IPS-18c (cell line): Measurements from ENCODE around the gene COLQ.

Experiments used
- H3K4me3 ChIP-seq: 2 replicates; pipeline ENCODE4 v1.7.0; 2013; ENCODE audit warnings: low read depth, mild to moderate bottlenecking, low read length, moderate library complexity; ENCODE audit not compliant: insufficient read depth
- H3K9me3 ChIP-seq: one replicate; pipeline ENCODE4 v1.6.1; 2013; ENCODE audit warnings: mild to moderate bottlenecking, low read length, moderate library complexity; ENCODE audit not compliant: control insufficient read depth, insufficient read depth

Gene COLQ

DNA sequence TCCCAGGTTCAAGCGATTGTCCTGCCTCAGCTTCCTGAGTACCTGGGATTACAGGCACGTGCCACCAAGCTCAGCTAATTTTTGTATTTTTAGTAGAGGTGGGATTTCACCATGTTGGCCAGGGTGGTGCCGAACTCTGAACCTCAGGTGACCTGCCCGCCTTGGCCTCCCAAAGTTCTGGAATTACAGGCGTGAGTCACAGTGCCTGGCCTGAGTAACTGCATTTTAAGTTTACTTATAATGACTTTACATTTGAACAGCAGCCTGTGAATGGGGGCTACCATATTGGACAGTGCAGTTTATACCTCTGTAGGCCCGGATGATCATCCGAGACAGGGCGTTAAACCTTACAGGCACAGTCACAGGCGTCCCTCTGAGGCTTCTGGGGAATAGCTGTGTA is 69.3 kb downstream of the COLQ start:
- no peak overlapping the region for H3K4me3 ChIP-seq
- no peaks in the 10 kb centered on the region for H3K9me3 ChIP-seq

DNA sequence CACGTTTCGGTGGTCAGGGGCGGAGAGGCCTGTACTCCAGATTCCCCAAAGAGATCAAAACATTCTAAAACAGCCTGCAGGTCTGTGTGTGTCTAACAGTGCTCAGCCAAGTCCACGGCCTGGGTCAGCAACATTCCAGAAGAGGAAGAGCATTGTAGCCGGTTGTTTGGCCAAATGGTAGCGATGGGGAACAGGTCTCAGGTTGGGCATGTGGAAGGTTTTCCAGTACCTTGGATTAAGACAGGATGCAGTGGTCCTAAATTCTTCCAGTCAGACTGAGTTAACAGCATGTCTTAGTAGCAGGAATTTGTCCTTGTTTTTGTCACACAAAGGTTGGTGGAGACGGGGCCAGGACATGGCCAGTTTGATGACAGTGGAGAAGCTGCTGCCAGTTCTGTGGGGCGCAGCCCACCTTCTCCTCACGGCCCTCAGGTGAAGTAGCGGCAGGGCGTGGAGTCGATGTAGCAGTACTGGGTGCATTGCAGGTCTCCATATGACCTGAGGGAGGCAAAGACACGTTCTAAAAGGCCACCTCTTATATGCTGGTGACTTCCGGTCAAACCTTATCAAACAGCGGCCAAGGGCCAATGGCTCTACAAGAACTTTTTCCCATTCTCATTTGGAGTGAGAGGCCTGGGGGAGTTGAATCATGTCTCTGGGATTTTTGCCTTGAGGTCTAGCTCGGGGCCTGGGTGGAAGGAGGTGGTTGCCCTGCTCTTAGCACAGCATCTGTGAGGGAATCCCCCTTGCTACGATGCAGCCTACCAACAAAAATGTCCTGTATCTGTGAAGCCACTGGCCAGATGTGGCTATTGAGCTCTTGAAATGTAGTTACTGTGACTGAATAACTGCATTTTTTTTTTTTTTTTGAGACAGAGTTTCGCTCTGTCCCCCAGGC is 70.0 kb downstream of the COLQ start:
- Histone ChIP-seq H3K9me3 (no peaks in the 10 kb centered on the region), H3K4me3 (no peak overlapping the region)

DNA sequence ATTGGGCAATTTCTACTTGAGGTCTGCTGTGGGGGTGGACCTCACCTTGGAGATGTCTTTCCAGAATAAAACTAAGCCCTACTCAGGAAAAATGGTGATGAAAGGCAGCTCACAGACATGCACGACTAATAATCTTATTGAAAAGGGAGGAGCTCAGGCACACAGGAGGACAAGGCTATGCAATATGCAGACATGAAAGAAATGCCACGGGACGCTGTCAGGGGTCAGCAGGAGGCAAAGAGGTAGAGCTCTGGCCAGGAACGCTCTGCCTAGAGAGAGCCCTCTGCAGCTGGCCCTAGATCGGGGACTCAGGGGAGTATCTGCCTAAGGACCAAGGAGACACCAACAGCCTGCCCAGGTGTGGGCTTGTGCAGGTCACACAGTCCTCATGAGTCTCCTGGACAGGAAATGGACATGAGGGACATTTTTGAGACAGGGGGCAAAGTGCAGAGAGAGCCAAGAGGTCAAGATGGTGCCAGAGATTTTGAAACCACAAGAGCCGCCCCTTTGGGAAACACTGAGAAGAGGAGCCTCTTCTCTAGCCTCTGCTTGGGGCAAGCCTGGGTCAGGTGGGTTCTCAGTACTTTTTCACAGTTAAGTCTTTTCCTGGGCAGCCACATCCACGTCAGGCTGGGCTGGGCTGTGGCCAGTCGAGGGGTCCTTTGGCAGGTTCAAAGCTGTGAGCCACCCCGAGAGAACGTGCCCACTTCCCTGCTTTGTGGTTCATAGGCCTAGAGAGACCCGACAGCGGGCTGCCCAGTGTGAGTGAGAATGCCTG is 70.9 kb downstream of the COLQ start:
- no peaks in the 10 kb centered on the region for H3K9me3 ChIP-seq
- no peak overlapping the region for H3K4me3 ChIP-seq

DNA sequence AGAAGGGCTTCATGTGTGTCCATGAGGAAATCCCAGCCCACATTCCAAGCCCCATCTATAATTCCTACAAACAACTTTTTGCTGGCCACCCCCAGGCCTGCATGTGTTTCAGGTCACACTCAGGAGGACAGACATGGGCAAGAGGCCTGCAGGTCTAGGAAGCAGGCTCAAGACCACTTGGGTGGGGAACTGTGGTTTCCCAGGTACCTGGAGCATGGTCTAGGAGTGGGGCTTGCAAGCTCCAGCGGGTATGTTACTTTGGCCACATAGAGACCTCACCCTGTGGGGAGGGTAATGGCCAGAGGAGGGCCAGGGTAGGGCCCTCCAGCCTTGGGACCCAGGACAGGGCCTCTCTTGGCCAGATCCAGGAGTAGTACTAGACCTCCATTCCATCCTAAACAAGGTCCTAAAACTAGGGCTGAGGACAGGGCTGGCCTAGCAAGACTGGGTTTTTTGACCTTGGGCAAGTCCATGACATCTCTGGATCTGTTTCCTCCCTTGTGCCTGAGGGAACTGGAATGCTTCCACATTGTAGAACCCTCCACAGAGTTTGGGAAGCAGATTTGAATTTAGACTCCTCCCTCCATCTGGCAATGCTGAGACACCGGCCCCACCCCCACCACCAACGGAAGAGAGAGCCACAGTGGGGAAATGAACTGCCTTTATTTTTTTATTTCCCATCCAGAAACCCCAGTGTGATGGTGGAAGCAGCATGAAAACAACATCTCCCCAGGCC is 71.8 kb downstream of the COLQ start:
- Histone ChIP-seq H3K9me3 (no peaks in the 10 kb centered on the region), H3K4me3 (no peak overlapping the region)

DNA sequence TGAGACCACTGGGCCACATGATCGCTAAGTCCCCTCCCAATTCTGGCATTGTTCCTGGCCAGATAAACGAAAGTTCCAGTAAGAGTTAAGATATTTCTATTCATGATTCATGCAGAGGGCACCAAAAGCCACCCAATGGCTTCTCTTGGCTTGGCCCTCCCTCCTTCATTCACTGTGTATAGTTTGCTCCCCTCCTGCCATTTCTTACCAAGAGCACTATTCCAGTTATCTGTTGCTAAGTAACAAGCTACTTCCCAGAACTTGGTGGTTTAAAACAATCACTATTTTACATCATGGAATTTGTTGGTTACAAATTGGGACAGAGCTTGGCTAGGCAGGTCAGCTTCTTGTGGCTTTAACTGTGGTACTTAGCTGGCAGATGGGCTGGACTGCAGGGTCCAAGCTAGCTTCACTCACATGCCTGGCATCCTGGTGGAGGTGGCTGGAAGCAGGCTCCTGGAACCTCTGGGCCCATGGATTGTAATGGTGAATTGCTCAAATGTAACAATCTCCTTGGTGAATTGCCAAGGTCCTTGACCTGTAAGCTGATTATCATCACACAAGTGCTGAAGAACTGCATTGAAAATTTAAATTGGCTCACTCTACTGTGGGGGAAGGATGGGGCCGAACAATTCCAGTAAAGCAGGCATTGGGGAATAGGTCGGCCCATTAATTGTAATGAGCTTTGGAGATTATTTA is 77.5 kb downstream of the COLQ start:
- Histone ChIP-seq H3K4me3 (no peak overlapping the region), H3K9me3 (no peaks in the 10 kb centered on the region)

DNA sequence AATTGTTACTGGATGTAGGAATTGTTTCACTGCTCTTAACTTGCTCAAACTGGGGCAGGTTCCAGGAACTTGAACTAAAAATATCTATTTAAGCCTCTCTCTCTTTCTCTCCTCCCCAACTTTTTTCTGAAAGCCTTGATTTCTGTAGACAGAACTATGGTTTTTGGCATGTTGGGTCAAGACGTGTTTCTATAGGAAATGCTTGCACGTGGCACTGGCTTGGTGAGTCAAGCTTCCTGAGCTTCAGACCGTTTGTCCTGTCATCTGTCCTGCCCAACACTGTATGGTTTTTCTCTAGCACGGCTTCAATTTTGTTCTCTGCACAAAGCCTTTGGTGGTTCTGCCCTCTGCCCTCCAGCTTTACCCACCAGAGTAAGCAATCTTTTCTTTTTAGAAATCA is 80.6 kb downstream of the COLQ start:
- no peak overlapping the region for H3K4me3 ChIP-seq

DNA sequence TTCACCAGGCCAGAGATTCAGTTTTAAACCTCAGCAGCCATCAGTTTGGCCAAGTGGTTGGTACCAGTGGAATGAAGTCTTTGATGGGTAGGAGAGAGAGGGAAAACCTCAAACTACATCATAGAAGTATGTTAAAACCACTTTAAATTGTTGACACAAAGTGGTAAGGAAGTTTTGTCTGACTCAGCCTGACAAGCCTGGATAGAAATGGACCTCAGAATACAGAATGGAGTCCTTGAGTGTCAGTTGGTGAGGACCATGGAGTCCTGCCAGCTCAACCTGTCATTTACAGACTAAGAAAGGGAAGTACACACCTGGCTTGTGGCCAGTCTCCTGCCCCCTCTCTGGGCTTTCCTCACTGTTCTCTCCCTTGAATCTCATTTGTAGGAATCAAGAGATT is 82.0 kb downstream of the COLQ start:
- no peak overlapping the region for H3K4me3 ChIP-seq
- H3K9me3 ChIP-seq = no peaks in the 10 kb centered on the region

More for the DNA sequence above, 80.6 kb downstream of the COLQ start:
- H3K9me3 ChIP-seq = no peaks in the 10 kb centered on the region

DNA sequence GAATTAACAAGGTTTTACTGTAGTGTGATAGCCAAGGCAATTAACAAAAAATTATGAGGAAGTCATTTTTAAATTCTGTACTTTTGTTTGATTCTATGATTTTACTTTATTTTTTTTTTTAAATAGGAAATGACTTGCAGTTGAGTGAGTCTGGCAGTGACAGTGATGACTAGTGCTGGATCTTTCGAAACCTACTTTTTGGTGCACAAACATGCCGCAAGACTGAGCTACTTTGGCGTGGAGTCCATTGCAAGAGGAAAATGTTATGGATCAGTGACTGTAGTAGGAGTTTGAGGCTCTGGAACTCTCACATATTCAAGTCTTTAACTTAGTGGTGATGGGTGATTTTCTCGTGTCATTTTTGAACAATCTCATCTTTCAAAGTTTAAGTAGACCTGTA is 82.5 kb downstream of the COLQ start:
- Histone ChIP-seq H3K4me3 (no peak overlapping the region), H3K9me3 (no peaks in the 10 kb centered on the region)

DNA sequence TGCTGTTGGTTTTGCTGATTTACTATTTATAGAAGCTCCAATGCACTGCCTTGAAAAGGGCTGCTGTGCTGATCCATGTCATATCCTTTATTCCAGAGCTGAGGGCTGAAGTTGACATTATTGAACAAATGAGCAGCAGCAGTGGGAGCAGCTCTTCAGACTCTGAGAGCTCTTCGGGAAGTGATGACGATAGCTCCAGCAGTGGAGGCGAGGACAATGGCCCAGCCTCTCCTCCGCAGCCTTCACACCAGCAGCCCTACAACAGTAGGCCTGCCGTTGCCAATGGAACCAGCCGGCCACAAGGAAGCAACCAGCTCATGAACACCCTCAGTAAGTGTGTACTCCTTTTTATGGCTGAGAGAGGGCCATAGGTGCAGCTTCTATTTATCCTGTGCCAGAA is 85.3 kb downstream of the COLQ start:
- no peaks in the 10 kb centered on the region for H3K9me3 ChIP-seq
- H3K4me3 ChIP-seq = no peak overlapping the region

DNA sequence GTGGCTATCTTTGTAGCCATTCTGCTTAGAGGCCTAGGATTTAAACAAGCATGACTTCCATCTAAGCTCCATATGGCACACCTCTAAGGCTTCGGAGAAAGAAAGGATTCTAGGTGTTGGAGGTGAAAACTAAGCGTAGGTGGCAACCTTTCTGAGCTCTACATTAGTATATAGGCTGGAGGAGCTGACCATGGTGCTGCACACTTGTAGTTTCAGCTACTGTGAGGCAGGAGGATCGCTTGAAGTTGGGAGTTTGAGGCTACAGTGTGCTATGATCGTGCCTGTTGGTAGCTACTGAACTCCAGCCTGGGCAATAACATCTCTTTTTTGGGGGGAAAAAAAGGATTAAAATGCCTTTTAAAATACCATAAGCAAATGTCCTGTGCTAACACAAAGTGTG is 86.8 kb downstream of the COLQ start:
- no peak overlapping the region for H3K4me3 ChIP-seq
- H3K9me3 ChIP-seq = no peaks in the 10 kb centered on the region

DNA sequence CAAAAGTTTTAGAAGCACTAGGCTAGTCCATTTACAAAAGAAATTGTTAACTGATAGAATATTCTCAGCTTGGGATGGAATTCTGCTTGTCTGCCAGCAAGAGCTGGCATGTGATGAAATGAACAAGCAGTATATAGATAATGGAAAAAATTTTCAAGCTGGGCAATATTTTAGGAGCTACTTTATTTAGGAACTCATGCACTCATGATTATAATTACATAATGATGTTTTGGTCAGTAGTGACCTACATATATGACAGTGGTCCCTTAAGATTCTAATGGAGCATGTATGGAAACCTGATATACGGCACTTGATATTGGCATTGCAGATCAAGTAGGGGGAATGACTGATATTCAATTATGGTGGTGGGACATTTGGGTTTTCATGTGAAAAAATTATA is 88.0 kb downstream of the COLQ start:
- Histone ChIP-seq H3K9me3 (no peaks in the 10 kb centered on the region), H3K4me3 (no peak overlapping the region)

DNA sequence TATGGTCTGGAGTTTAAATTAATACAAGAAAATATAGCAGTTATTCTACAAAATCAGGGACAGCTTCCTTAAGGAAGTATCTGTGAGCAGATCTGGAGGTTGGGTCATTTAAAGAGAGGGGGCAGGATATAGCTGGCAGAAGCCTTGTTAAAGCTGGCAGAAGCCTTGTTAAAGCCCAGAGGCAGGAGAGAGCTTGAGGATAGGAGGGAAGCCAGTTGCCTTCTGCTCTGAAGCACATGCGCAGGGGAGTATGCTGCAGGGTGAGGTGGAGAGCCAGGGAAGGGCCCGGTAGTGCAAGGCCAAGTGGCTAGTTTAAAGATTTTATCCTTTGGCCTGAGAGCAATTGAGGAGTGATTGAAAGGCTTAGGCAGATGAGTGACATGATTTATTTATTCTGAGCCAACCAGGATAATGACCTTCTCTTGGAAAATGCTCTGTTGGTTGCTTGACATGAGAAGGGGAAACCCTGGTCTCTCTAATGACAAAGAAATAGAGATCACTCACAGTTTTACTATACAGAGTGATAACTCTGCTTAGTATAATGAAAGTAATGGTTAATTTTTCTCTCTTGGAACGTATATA is 90.2 kb downstream of the COLQ start:
- Histone ChIP-seq H3K9me3 (no peaks in the 10 kb centered on the region), H3K4me3 (no peak overlapping the region)

DNA sequence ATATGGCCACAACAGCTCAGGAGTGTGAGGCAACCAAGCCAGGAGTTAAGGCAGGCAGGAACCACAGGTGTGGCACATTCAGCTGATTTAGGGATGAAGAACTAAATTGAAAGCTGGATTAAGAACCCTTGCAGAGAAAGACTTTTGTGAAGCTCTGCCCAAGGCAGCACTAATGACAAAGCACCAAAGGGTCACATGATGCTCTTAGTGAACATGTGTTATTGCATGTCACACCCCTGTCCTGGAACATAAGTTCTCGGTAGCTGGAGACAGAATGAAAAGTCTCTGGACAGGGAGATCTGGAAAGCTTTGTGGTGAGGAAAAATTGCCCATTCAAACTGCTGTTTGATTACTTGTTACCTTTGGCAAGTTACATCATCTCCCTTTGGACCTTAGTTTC is 90.9 kb downstream of the COLQ start:
- Histone ChIP-seq H3K9me3 (no peaks in the 10 kb centered on the region), H3K4me3 (no peak overlapping the region)

DNA sequence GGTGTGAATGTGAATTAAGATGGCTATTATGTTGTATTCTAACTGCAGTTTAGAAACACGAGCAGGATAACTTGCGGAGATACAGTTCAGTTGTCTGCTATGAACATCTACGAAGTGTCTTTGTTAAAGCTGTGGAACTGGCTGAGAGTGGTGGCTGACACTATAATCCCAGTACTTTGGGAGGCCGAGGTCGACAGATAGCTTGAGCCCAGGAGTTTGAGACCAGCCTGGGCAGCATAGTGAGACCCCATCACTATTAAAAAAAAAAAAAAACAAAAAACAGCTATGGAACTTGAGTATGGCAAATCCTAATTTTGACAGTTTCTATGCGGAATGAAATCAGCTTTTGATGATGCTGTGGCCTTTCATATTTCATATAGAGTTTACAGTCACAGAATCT is 92.4 kb downstream of the COLQ start:
- Histone ChIP-seq H3K4me3 (peak overlapping the region; percentile 98; the same call in 1 of the 2 replicates), H3K9me3 (no peaks in the 10 kb centered on the region)

DNA sequence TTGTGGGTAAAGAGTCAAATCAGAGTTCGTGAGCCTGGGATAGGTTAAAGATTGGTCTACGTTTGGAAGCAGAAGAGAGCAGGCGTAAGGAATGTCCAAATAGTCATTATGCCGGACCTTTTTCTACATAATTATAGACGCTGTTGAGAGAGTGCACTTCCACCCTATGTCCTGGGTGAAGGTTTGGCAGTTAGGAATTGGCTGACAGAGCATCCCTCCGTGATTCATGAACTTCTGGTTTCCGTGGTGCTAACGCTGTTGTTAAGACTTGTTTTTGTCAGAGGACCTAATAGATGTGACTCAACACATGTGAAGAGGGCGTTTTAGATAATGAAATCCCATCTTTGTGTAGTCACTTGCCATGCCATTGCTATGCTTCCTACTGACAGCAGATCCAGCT is 93.0 kb downstream of the COLQ start:
- H3K4me3 ChIP-seq = peak overlapping the region; percentile 98

DNA sequence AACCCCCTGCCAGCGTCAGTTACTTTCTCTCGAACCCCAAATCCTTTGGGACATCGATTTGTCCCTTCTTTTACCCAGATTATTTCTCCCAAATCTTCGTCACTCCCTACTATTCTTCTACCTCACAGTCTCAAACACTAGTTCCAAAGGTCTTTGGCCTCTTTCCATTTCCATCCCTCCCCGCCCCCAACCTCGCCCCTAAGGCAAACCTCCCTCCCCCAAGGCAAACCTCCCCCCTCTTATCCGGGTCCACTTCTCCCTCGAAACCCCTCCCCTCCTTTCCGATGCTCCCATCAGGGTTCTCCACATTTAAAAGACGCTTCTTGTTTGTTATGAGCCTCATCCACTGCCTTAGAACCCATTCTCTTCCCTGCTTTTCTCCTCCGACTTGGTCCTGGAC is 93.5 kb downstream of the COLQ start:
- peak overlapping the region; percentile 98 for H3K4me3 ChIP-seq

More for the DNA sequence above, 93.0 kb downstream of the COLQ start:
- H3K9me3 ChIP-seq = no peaks in the 10 kb centered on the region

More for the DNA sequence above, 93.5 kb downstream of the COLQ start:
- H3K9me3 ChIP-seq = no peaks in the 10 kb centered on the region
